Measurements from ENCODE around the gene CCDC192. TPM values are rescaled to one million over a fixed set of nuclear protein-coding genes. Genes with fewer than 3 reads are reported as not detected.

Gene CCDC192
- total RNA-seq, 1 experiment from 2014 or later, result not detected

DNA sequence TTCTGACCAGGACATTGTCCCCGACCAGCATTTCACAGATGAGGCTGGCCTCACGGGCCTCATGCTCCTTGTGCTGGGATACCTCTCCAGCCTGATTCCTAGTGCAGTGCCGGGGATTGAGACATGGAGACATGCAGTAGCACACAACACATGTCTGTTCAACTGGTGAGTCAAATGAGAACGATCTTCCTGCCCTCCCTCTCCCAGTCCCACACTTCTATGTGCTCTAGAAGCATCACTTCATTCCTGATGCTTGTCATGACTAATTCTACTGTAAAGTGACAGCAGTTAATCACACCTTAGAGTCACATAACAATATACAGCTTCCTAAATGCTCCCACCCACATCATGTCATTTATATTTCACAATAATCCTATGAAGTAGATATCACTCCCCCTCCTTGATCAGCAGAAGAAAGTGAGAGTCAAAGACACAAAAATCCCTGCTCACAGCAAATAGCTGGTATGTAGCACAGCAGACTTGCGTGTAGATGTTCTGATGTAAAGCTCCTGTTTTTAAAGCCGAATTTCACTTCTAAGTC lies 101.8 kb downstream of the CCDC192 start:
- H3K4me1 ChIP-seq (ENCODE audit: insufficient read depth, low read length, poor library complexity, severe bottlenecking), result no peaks in the 10 kb centered on the region
- no peak overlapping the region for H3K4me3 ChIP-seq (ENCODE audit: low read depth, low read length, poor library complexity, severe bottlenecking)
- no peak overlapping the region for H3K27ac ChIP-seq (ENCODE audit: low read depth, low read length, poor library complexity, severe bottlenecking)
- POLR2A ChIA-PET (ENCODE audit: low non-redundant PET), result no interaction called here
- H3K9me3 ChIP-seq (ENCODE audit: low read depth, low read length, poor library complexity, severe bottlenecking), result no peaks in the 10 kb centered on the region
- no peak for TF ChIP-seq EZH2 (IDR thresholded peaks at IDR 0.05; ENCODE audit: borderline replicate concordance, low read depth, low read length, poor library complexity, severe bottlenecking)
- TF ChIP-seq, protein P1, sequence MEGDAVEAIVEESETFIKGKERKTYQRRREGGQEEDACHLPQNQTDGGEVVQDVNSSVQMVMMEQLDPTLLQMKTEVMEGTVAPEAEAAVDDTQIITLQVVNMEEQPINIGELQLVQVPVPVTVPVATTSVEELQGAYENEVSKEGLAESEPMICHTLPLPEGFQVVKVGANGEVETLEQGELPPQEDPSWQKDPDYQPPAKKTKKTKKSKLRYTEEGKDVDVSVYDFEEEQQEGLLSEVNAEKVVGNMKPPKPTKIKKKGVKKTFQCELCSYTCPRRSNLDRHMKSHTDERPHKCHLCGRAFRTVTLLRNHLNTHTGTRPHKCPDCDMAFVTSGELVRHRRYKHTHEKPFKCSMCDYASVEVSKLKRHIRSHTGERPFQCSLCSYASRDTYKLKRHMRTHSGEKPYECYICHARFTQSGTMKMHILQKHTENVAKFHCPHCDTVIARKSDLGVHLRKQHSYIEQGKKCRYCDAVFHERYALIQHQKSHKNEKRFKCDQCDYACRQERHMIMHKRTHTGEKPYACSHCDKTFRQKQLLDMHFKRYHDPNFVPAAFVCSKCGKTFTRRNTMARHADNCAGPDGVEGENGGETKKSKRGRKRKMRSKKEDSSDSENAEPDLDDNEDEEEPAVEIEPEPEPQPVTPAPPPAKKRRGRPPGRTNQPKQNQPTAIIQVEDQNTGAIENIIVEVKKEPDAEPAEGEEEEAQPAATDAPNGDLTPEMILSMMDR (conservative IDR thresholded peaks at IDR 0.05; ENCODE audit: low read depth, low read length), result no peak
- H3K27me3 ChIP-seq (replicated peaks; ENCODE audit: insufficient read depth, low read depth, low read length, poor library complexity), result peaks cover 26% of the 10 kb centered on the region
- CTCF ChIA-PET, result no interaction called here
- intact Hi-C loops (cut with micrococcal nuclease; ENCODE audit: unreplicated experiment), result no loop called here
- DNase-seq (ENCODE audit: low spot score), result no peak
- no TSS peak for BruUV-seq (replicated peaks)
- no peaks in the 10 kb centered on the region for H3K36me3 ChIP-seq (ENCODE audit: insufficient read depth, low read length, poor library complexity, severe bottlenecking)

GRCh38 chr5:127805448-127805847 lies 102.3 kb downstream of the CCDC192 start:
- POLR2A ChIA-PET (ENCODE audit: low non-redundant PET), result no interaction called here
- Histone ChIP-seq H3K27me3 (replicated peaks; ENCODE audit: insufficient read depth, low read depth, low read length, poor library complexity) (peaks cover 22% of the 10 kb centered on the region), H3K4me3 (ENCODE audit: low read depth, low read length, poor library complexity, severe bottlenecking) (no peak overlapping the region), H3K9me3 (ENCODE audit: low read depth, low read length, poor library complexity, severe bottlenecking) (no peaks in the 10 kb centered on the region), H3K4me1 (ENCODE audit: insufficient read depth, low read length, poor library complexity, severe bottlenecking) (no peaks in the 10 kb centered on the region), H3K27ac (ENCODE audit: low read depth, low read length, poor library complexity, severe bottlenecking) (no peak overlapping the region), H3K36me3 (ENCODE audit: insufficient read depth, low read length, poor library complexity, severe bottlenecking) (no peaks in the 10 kb centered on the region)
- no peak for DNase-seq (ENCODE audit: low spot score)
- TF ChIP-seq, protein P1 (conservative IDR thresholded peaks at IDR 0.05; ENCODE audit: low read depth, low read length), result no peak
- no peak for TF ChIP-seq EZH2 (IDR thresholded peaks at IDR 0.05; ENCODE audit: borderline replicate concordance, low read depth, low read length, poor library complexity, severe bottlenecking)
- CTCF ChIA-PET, result no interaction called here
- no TSS peak for BruUV-seq (replicated peaks)
- intact Hi-C loops (cut with micrococcal nuclease; ENCODE audit: unreplicated experiment), result no loop called here

- TF ChIP-seq, protein P1 (conservative IDR thresholded peaks at IDR 0.05; ENCODE audit: low read depth, low read length), result no peak
- no peak for TF ChIP-seq EZH2 (IDR thresholded peaks at IDR 0.05; ENCODE audit: borderline replicate concordance, low read depth, low read length, poor library complexity, severe bottlenecking)
- H3K27ac ChIP-seq (ENCODE audit: low read depth, low read length, poor library complexity, severe bottlenecking), result no peak overlapping the region
- H3K36me3 ChIP-seq (ENCODE audit: insufficient read depth, low read length, poor library complexity, severe bottlenecking), result no peaks in the 10 kb centered on the region
- H3K27me3 ChIP-seq (replicated peaks; ENCODE audit: insufficient read depth, low read depth, low read length, poor library complexity), result peaks cover 26% of the 10 kb centered on the region
- POLR2A ChIA-PET (ENCODE audit: low non-redundant PET), result no interaction called here
- intact Hi-C loops (cut with micrococcal nuclease; ENCODE audit: unreplicated experiment), result no loop called here
- BruUV-seq (replicated peaks), result no TSS peak
- H3K4me3 ChIP-seq (ENCODE audit: low read depth, low read length, poor library complexity, severe bottlenecking), result no peak overlapping the region
- H3K9me3 ChIP-seq (ENCODE audit: low read depth, low read length, poor library complexity, severe bottlenecking), result no peaks in the 10 kb centered on the region
- DNase-seq (ENCODE audit: low spot score), result no peak
- CTCF ChIA-PET, result no interaction called here
- H3K4me1 ChIP-seq (ENCODE audit: insufficient read depth, low read length, poor library complexity, severe bottlenecking), result no peaks in the 10 kb centered on the region
Observed at GRCh38 chr5:127806776-127807175, 103.6 kb downstream of the CCDC192 start.
